ENCODE measurements around the gene TBC1D24. TPM values are rescaled to one million over a fixed set of nuclear protein-coding genes. Genes with fewer than 3 reads are reported as not detected.

The TBC1D24 gene
- total RNA-seq, 1 donor from 2014 or later: 12.6 TPM

DNA sequence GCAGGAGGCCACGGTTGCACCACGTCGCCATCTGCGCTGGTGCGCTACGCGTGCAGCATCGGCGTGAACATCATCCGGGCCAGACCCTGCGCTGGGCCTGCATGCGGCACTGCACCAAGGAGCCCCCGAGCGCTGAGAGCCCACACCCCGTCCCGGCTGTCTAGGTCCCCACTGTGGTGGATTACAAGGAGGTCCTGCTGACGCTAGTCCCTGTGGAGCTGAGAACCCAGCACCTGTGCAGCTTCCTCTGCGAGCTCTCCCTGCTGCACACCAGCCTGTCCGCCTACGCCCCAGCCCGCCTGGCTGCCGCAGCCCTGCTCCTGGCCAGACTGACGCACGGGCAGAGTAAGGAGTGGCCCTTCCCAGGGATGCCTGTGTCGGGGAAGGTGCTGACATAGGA, 25.8 kb upstream of the TBC1D24 start:
- CTCF ChIA-PET: no interaction called here
- DNase-seq (no peak), ATAC-seq (ENCODE audit: low read depth) (no peak)
- Mint-ChIP-seq H3K9me3 (no peaks in the 10 kb centered on the region), H3K36me3 (ENCODE audit: low read depth) (peaks cover 47% of the 10 kb centered on the region), H3K4me3 (no peak overlapping the region), H3K27ac (no peak overlapping the region), H3K4me1 (no peaks in the 10 kb centered on the region), H3K27me3 (no peaks in the 10 kb centered on the region)
- intact Hi-C loops (cut with micrococcal nuclease): no loop called here
- POLR2A ChIA-PET: interaction anchor here (0.5 kb wide), 1 partner anchor 92 kb away, joined by 3 read pairs; no protein-coding TSS in a partner anchor
- TF ChIP-seq, protein P1, sequence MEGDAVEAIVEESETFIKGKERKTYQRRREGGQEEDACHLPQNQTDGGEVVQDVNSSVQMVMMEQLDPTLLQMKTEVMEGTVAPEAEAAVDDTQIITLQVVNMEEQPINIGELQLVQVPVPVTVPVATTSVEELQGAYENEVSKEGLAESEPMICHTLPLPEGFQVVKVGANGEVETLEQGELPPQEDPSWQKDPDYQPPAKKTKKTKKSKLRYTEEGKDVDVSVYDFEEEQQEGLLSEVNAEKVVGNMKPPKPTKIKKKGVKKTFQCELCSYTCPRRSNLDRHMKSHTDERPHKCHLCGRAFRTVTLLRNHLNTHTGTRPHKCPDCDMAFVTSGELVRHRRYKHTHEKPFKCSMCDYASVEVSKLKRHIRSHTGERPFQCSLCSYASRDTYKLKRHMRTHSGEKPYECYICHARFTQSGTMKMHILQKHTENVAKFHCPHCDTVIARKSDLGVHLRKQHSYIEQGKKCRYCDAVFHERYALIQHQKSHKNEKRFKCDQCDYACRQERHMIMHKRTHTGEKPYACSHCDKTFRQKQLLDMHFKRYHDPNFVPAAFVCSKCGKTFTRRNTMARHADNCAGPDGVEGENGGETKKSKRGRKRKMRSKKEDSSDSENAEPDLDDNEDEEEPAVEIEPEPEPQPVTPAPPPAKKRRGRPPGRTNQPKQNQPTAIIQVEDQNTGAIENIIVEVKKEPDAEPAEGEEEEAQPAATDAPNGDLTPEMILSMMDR (IDR thresholded peaks at IDR 0.05): no peak

DNA sequence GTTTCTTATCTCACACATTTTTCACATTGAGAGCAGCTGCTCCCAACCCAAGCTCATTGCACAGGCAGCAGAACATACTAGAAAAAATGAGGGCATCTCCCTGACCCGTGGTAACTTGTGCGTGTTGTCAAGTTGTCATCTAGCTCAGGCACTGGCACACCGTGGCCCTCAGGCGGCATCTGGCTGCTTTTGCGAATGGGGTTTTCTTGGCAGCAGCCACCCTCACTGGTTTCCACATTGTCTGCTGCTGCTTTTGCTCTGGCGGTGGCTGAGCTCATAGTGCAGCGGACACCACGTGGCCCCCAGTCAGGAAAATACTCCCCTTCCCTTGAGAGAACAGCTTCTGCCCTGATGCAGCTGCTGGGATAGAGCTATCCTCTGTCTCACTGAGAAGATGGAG, 24.4 kb upstream of the TBC1D24 start:
- CTCF ChIA-PET: no interaction called here

DNA sequence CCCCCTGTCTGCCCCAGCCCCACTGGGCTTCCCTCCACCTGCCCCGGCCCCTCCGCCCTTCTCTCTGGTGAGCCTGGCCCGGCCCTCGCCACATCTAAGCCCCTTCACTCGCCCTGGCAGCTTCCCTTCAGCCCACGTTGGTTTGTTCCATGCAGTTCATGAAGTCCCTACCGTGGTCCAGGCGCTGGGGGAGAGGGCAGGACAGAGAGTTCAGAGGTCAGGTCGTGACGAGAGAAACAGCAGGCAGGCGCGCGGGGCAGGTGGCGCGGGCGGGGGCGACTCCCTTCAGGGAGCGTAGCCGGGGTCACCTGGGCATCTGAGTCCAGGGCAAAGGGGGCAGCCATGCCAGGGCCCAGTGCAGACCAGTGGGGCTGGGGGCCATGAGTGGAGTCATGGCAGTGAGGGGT, 23.9 kb upstream of the TBC1D24 start:
- intact Hi-C loops (cut with micrococcal nuclease): no loop called here
- TF ChIP-seq, protein P1 (IDR thresholded peaks at IDR 0.05): no peak
- DNase-seq (no peak), ATAC-seq (ENCODE audit: low read depth) (no peak)
- Mint-ChIP-seq H3K9me3 (no peaks in the 10 kb centered on the region), H3K36me3 (ENCODE audit: low read depth) (peaks cover 33% of the 10 kb centered on the region), H3K4me3 (no peak overlapping the region), H3K27me3 (no peaks in the 10 kb centered on the region), H3K27ac (no peak overlapping the region), H3K4me1 (no peaks in the 10 kb centered on the region)
- ChIA-PET CTCF (no interaction called here), POLR2A (interaction anchor here (0.5 kb wide), 1 partner anchor 38 kb away, joined by 5 read pairs; no protein-coding TSS in a partner anchor)

More for the DNA sequence above, 24.4 kb upstream of the TBC1D24 start:
- POLR2A ChIA-PET: interaction anchor here (0.5 kb wide), 1 partner anchor 38 kb away, joined by 5 read pairs; no protein-coding TSS in a partner anchor
- H3K4me3 Mint-ChIP-seq: no peak overlapping the region
- intact Hi-C loops (cut with micrococcal nuclease): no loop called here
- no peaks in the 10 kb centered on the region for H3K27me3 Mint-ChIP-seq
- no peak for ATAC-seq (ENCODE audit: low read depth)
- H3K9me3 Mint-ChIP-seq: no peaks in the 10 kb centered on the region
- no peaks in the 10 kb centered on the region for H3K4me1 Mint-ChIP-seq
- TF ChIP-seq, protein P1 (IDR thresholded peaks at IDR 0.05): no peak
- DNase-seq: no peak
- H3K36me3 Mint-ChIP-seq (ENCODE audit: low read depth): peaks cover 37% of the 10 kb centered on the region
- no peak overlapping the region for H3K27ac Mint-ChIP-seq

DNA sequence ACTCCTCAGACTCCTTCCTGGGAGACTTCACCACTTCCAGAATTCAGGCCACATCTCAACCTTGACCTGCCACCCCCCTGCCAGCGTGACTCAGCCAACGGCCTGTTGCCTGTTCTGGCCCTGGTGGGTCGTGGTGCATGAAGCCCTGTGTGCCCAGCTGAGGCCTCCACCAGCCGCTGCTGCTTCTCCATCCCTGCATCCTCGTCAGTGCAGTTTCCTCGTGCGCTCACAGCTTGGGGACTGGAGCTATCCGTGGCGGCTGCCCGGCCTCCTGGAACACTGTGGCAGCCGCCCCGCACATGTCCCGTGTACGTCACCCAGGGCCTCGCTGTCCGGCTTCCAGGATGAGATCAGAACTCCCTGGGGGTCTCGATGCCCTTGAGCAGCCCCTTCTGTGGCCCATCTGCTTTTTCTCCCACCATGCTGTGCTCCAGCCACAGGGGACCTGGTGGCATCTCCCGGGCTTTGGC, 23.0 kb upstream of the TBC1D24 start:
- Mint-ChIP-seq H3K9me3 (no peaks in the 10 kb centered on the region), H3K27ac (no peak overlapping the region), H3K4me1 (no peaks in the 10 kb centered on the region), H3K36me3 (ENCODE audit: low read depth) (peaks cover 27% of the 10 kb centered on the region), H3K4me3 (no peak overlapping the region), H3K27me3 (no peaks in the 10 kb centered on the region)
- ChIA-PET CTCF (no interaction called here), POLR2A (no interaction called here)
- ATAC-seq (ENCODE audit: low read depth) (no peak), DNase-seq (no peak)
- intact Hi-C loops (cut with micrococcal nuclease): no loop called here
- TF ChIP-seq, protein P1 (IDR thresholded peaks at IDR 0.05): no peak

DNA sequence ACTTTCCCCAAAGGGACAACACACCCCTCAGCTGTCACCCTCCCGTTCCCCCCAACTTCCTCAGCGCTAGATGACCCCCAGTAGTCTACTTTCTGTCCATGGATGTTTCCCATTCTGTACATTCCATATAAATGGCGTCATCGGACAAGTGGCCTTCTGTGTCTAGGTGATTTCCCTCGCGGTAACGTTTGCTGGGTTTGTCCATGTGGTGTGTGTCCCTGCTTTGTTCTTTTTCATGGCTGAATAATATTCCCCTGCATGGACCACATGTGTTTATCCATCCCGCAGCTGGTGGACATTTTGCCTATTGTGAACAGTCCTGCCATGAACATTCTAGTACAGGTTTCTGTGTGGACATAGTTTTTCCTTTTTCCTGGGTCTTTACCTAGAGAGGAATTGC, 22.3 kb upstream of the TBC1D24 start:
- intact Hi-C loops (cut with micrococcal nuclease): no loop called here
- Mint-ChIP-seq H3K4me3 (no peak overlapping the region), H3K36me3 (ENCODE audit: low read depth) (peaks cover 26% of the 10 kb centered on the region), H3K27me3 (no peaks in the 10 kb centered on the region), H3K9me3 (no peaks in the 10 kb centered on the region), H3K4me1 (no peaks in the 10 kb centered on the region), H3K27ac (no peak overlapping the region)
- TF ChIP-seq, protein P1 (IDR thresholded peaks at IDR 0.05): no peak
- POLR2A ChIA-PET: interaction anchor here (0.6 kb wide), 1 partner anchor 465 kb away, joined by 5 read pairs; no protein-coding TSS in a partner anchor
- CTCF ChIA-PET: no interaction called here
- no peak for ATAC-seq (ENCODE audit: low read depth)
- no peak for DNase-seq

Measured in activated B cell treated with CpG ODN at 0.5 μM for 24 hours (primary cell).